ENCODE results near the gene GPR135. TPM values are rescaled to one million over a fixed set of nuclear protein-coding genes. Genes with fewer than 3 reads are reported as not detected.

Gene GPR135
- total RNA-seq, 1 experiment from 2014 or later = 2.3 TPM

- peak overlapping the region; percentile 68 for H3K4me3 ChIP-seq (ENCODE audit: low read depth, low read length, poor library complexity, severe bottlenecking)
- POLR2A ChIA-PET (ENCODE audit: low non-redundant PET) = no interaction called here
- no peaks in the 10 kb centered on the region for H3K27me3 ChIP-seq (replicated peaks; ENCODE audit: insufficient read depth, low read depth, low read length, poor library complexity)
- TF ChIP-seq EZH2 (IDR thresholded peaks at IDR 0.05; ENCODE audit: borderline replicate concordance, low read depth, low read length, poor library complexity, severe bottlenecking) (no peak), CTCF (conservative IDR thresholded peaks at IDR 0.05; ENCODE audit: low read depth, low read length) (no peak)
- intact Hi-C loops (cut with micrococcal nuclease; ENCODE audit: unreplicated experiment) = no loop called here
- H3K27ac ChIP-seq (ENCODE audit: low read depth, low read length, poor library complexity, severe bottlenecking) = peak overlapping the region; percentile 58
- no TSS peak for BruUV-seq (replicated peaks)
- peak; percentile 57 for DNase-seq (ENCODE audit: low spot score)
- H3K4me1 ChIP-seq (ENCODE audit: insufficient read depth, low read length, poor library complexity, severe bottlenecking) = peaks cover 9% of the 10 kb centered on the region
- H3K9me3 ChIP-seq (ENCODE audit: low read depth, low read length, poor library complexity, severe bottlenecking) = no peaks in the 10 kb centered on the region
- H3K36me3 ChIP-seq (ENCODE audit: insufficient read depth, low read length, poor library complexity, severe bottlenecking) = peaks cover 3% of the 10 kb centered on the region
- CTCF ChIA-PET = no interaction called here
These were observed 479 bp downstream of the GPR135 start for GRCh38 chr14:59464486-59465315.

GRCh38 chr14:59463787-59464485 is 1.2 kb downstream of the GPR135 start:
- peaks cover 9% of the 10 kb centered on the region for H3K4me1 ChIP-seq (ENCODE audit: insufficient read depth, low read length, poor library complexity, severe bottlenecking)
- H3K9me3 ChIP-seq (ENCODE audit: low read depth, low read length, poor library complexity, severe bottlenecking) = no peaks in the 10 kb centered on the region
- intact Hi-C loops (cut with micrococcal nuclease; ENCODE audit: unreplicated experiment) = no loop called here
- no peaks in the 10 kb centered on the region for H3K27me3 ChIP-seq (replicated peaks; ENCODE audit: insufficient read depth, low read depth, low read length, poor library complexity)
- peak overlapping the region; percentile 68 for H3K4me3 ChIP-seq (ENCODE audit: low read depth, low read length, poor library complexity, severe bottlenecking)
- ChIA-PET POLR2A (ENCODE audit: low non-redundant PET) (no interaction called here), CTCF (no interaction called here)
- DNase-seq (ENCODE audit: low spot score) = no peak
- no peaks in the 10 kb centered on the region for H3K36me3 ChIP-seq (ENCODE audit: insufficient read depth, low read length, poor library complexity, severe bottlenecking)
- H3K27ac ChIP-seq (ENCODE audit: low read depth, low read length, poor library complexity, severe bottlenecking) = peak overlapping the region; percentile 58
- BruUV-seq (replicated peaks) = no TSS peak
- TF ChIP-seq CTCF (conservative IDR thresholded peaks at IDR 0.05; ENCODE audit: low read depth, low read length) = no peak

GRCh38 chr14:59461891-59462290 is 3.3 kb downstream of the GPR135 start:
- Histone ChIP-seq H3K27me3 (replicated peaks; ENCODE audit: insufficient read depth, low read depth, low read length, poor library complexity) (no peaks in the 10 kb centered on the region), H3K36me3 (ENCODE audit: insufficient read depth, low read length, poor library complexity, severe bottlenecking) (no peaks in the 10 kb centered on the region), H3K4me1 (ENCODE audit: insufficient read depth, low read length, poor library complexity, severe bottlenecking) (peaks cover 9% of the 10 kb centered on the region), H3K27ac (ENCODE audit: low read depth, low read length, poor library complexity, severe bottlenecking) (no peak overlapping the region), H3K4me3 (ENCODE audit: low read depth, low read length, poor library complexity, severe bottlenecking) (no peak overlapping the region), H3K9me3 (ENCODE audit: low read depth, low read length, poor library complexity, severe bottlenecking) (no peaks in the 10 kb centered on the region)
- no peak for TF ChIP-seq CTCF (conservative IDR thresholded peaks at IDR 0.05; ENCODE audit: low read depth, low read length)
- TF ChIP-seq EZH2 (IDR thresholded peaks at IDR 0.05; ENCODE audit: borderline replicate concordance, low read depth, low read length, poor library complexity, severe bottlenecking) = no peak
- POLR2A ChIA-PET (ENCODE audit: low non-redundant PET) = no interaction called here
- intact Hi-C loops (cut with micrococcal nuclease; ENCODE audit: unreplicated experiment) = no loop called here
- DNase-seq (ENCODE audit: low spot score) = no peak
- CTCF ChIA-PET = no interaction called here
- no TSS peak for BruUV-seq (replicated peaks)

All from A673 (cell line).